GM21737 (cell line): ENCODE measurements around the gene CHST10.
"Not testable (repeated sequence)": the region's sequence is repeated elsewhere in the genome, so short reads cannot be mapped to it uniquely, and the experiment has no call there.

Source experiments
- ATAC-seq: cut with Tn5 transposase; IDR thresholded peaks from one replicate; pipeline ENCODE4 v1.9.1; 2021; ENCODE audit warnings: mild to moderate bottlenecking, moderate library complexity; ENCODE audit not compliant: unreplicated experiment

The CHST10 gene

DNA sequence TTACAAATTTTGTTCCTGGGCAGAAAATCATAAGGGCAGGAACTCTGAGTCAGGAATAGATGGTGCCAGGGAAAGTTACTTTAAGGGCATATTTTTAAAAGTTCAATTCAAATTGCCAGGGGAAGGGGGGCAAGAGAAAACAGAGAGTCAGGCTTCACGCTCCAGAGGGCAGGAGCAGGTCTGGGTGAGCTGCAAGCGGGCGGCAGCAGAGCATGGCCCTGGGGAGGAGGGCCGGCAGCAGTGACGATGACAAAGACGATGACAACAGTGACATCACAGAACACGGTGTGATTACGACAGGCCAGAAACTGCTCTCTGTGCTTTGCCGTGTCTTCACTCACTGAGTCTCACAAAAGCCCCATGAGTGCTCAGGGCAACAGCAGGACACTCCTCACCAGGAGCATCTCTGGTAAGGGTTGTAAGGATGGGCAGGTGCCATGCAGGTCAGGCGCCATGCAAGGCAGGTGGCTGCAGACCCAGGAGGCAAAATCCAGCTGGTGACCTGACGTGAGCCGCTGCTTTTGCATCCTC lies 23.3 kb downstream of the CHST10 start:
- peak; percentile 48 for ATAC-seq

DNA sequence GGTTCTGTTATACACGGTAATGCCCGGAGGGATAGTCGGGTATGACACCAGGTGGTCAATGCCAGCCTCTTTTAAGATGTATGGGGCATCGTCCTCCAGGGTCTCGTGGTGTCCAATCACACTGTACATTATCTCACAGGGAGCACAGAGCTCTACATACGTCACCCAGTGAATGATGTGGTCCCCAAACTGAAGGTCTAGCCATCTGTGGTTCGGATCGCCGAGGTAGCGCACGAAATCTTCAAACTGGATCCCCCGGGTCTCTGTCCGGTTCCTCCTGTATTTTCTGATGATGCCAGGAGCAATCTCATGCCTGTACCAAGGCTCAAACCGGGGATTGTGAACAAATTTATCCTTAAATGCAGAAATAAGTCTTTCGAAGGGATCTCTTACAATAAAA lies 24.1 kb downstream of the CHST10 start:
- ATAC-seq, result no peak

DNA sequence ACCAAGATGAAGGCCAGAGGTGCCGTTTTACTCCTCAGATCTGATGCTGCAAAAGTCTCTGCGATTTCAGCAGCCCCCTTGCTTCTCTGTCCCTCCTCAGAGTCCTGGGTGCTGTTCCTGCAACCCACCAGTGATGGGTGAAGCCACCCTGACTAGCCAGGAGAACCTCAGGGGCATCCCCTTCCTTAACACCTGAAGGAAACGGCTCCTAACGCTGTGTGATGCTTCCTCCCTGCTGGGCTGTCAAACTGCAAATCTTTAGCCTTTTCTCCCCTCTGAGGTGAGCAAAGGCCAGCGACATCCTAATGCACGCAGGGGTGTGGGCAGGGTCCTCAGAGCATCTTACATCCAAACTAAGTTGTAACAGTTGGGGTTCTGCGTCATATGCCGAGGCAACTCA lies 24.8 kb downstream of the CHST10 start:
- ATAC-seq, result no peak

DNA sequence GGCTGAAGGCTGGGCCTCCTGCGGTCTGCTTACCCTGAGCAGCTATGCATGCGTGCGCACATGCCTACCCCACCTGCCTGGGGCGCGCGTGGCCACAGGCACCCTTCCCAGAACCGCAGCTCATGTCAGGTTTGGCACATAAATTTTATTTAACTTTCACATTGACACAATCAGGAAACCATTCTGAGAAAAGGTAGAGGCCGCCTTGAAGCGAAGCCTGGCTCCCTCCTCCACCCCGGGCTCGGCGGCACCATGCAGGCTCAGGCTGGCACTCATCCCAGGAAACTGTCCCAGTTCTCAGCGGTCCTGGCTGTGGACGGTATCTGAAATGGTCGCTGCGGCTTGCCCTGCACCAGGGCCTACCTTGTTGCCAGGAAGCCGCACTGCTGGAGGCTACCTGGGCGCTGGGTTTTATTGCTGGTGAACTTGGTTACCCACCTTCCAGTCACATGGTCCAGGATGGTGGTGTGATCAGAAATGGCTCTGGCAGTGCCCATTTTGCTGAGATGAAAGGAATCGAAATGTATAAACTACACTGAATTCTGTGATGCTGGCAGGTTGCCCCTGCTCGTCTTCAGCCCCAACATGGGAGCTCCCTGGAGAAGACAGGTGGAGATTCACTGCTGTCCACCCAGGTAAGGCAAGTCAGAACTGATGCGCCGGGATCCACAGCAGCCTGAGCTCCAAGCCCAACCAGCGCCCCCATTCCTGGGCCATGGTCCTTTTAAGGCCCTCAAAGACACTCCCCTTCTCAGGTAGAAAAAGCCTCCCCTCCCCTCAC lies 25.5 kb downstream of the CHST10 start:
- no peak for ATAC-seq

DNA sequence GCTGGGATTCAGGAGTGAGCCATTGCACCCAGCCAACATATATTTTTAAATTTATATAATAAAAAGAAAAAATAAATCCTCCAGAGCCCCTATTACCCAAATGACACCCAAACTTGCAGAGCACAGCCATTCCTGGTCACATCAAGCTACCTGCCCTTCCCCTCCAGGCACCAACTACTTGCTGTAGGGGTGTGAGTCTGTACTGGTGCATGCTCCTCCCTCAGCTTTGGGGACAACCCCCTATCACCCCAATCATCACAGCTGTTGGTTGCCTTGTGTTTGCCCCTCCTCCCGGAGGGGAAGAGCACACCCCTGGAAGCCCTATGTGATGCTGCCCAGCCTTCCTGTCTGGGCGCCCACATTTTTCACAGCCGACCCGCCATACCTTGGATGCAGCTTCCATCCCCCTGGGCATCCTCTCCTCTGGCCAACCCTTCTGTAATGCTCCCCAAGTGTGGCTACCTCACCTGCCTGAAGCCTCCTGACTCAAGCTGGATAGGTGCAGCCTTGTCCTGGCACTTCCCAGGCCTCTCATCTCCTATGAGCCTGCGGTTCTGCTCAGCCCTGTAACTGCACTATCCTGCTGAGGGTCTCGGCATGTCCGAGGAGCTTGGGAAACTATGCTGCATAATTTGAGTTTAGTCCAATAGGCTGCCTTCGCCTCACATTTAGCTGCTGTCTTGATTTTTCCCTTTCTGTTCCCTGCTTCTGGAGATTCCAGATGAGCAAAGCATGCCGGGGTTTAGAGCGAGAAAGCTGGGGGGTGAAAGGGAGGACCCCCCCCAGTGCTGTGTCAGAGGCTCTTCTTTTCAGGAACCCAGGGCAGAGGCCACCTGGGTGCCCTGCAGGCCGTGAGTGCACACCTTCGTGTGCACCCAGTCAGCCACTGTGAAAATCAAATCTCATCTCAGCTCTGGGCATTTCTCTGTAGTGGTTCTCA lies 27.2 kb downstream of the CHST10 start:
- no peak for ATAC-seq

DNA sequence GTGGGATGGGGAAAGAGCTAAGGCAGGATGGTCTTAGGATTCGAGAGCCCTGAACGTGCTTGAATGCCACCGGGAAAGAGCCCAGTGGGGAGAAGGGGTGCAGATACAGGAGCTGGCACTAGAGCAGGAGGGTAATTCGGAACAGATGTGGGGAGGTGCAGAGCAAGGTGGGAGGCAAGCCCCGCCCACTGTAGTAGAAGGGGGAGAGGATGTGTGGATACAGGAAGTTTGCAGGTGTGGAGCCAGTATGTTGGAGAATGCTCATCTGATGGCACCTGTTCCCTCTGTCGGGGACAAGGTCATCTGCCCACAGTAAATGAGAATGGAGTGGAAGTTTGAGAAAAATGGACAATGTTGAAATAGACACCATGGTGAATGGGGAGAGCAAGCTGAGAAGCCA lies 28.8 kb downstream of the CHST10 start:
- ATAC-seq, result no peak

DNA sequence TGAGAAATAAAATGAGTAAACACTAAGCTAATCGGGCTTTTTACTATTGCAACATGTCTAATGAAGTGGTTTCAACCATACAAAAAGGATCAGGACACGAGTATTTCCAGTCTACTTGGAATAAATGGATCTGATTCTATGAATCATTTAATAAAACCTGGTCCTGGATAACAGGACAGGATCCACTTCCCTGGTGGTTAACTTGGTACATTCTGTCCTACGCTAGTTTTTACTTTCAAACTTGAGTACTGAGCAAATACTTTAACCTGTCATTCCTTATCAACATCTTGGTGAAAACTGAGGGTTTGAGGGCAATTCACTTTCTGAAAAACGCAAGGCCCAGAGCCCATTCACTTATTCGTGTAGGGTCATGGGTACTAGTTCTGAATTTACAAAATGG lies 33.5 kb downstream of the CHST10 start:
- no peak for ATAC-seq

DNA sequence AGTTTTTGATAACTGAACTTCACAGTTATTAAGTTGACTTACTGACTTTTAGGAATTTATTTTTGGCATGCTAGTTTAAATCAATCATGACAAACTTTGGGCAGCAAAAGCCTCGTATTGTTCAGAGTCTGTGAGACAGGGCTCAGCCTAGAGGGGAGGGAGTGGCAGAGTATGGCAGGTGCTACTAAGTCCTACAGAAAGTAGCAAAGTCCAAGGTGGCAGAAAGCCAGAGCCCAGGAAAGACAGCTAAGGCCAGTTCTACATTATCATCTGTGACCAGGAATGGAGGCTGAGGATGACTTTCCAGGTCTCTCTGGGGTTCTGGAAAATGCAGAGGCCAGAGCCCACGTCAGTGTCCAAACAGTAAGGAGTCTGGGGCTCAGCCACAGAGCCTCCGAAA lies 34.2 kb downstream of the CHST10 start:
- ATAC-seq, result no peak

DNA sequence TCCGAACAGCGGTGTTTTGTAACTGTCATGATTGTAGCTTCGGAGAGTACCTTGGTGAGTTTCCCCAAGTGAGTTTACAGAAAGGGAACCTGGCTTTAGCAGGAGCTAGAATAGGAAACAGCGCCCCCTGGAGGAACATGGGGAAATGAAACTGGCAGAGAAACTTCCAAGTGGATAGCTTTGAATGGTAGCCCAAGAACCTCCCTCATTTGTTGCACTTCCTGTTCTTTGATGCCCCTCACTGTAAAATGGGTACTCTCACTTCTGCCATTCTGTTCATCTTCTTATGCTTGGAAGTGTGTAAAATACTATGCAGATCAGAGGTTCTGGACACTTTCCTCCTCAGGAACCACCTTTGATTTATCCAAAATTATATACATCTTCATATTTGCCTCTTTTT lies 36.2 kb downstream of the CHST10 start:
- ATAC-seq, result no peak

DNA sequence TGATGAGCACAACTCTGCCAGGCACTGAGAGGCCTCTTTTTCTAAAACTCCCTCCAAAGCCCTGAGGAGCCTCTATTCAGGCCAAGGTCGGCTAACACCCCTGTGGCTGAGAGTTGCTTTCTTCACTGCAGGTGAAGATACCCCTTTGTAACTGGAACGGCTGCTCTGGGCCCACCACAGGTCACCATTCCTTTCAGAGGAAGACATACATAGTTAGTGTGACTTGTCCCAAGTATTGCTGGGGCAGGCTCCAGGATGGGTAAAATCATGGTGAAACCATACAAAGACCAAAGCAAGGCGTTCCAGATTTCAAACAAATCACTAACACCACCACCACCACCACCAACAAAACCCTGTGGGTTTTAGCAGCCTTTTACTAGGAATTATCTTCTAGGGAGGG lies 36.8 kb downstream of the CHST10 start:
- ATAC-seq, result no peak

DNA sequence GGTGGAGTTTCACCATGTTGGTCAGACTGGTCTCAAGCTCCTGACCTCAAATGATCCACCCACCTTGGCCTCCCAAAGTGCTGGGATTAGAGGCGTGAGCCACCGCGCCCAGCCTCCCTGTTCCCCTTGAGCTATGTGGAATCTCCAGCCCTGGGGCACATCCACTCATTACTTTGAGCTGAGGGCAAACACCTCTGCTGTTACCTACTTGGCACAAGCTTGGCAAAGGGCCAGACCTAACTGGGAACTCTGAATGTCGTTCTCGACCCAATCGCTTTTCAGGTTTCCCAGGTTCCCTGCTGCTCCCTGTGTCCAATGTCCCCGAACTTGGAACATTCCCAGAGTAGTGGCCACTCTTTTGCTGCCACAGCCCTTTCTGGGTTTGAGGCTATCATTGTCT lies 40.6 kb downstream of the CHST10 start:
- no peak for ATAC-seq

DNA sequence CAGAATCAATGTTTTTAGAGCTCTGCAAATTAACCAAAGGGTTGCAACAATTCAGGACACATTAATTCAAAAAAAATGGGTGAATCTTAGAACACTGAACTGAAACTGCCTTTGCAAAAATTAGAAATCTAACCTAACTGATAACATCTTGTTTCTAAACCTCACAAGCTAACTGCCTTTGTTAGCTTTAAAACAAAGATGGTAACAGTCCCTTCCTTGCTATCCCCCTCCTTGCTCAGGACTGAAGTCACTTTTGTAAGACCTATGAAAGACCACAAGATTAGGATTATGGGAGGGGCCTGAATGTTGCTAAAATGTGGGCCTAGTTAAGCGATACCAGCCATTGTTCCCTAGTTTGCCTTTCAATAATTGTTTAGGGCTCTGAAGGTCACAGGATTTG lies 50.3 kb downstream of the CHST10 start:
- no peak for ATAC-seq

DNA sequence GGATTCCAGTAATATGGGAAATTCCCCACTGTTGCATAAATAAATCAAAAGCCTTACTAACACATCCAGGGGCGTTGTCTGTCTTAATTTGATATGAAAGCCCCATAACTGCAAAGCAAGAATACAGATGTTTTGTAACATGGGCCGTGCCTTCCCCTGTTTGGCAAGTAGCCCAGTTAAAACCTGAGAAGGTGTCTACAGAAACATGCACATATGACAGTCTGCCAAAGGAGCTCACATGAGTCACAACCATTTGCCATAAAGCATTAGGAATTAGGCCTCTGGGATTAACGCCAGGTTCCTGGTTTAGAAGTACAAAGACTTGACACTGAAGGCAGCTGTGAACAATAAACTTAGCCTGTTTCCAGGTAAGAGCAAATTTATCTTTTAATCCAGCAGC lies 52.0 kb downstream of the CHST10 start:
- no peak for ATAC-seq

DNA sequence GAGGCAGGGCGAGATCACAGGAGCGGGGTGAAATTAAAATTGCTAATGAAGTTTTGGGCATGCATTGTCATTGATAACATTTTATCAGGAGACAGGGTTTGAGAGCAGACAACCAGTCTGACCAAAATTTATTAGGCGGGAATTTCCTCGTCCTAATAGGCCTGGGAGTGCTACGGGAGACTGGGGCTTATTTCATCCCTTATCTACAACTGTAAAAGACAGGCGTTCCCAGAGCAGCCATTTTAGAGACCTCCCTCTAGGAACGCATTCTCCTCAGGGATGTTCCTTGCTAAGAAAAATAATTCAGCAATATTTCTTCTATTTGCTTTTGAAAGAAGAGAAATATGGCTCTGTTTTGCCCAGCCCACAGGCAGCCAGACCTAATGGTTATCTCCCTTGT lies 55.2 kb downstream of the CHST10 start:
- not testable (repeated sequence) for ATAC-seq

DNA sequence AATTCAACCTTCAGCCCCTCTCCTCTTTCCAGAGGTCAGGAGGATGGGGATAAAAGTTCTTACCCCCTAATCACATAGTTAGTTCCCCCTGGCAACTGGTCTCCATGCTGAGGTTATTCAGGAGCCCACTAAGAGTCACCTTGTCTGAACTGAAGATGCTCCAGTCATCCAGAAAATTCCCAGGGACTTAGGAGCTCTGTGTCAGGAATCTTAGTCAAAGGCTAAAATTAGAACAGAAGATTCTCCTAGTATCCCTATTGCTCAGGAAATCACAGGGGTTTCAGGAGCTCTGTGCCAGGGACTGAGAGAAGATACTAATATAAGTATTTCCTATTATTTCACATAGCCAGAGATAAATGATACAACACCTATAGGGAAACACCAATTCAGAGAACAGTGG lies 57.9 kb downstream of the CHST10 start:
- ATAC-seq, result no peak

DNA sequence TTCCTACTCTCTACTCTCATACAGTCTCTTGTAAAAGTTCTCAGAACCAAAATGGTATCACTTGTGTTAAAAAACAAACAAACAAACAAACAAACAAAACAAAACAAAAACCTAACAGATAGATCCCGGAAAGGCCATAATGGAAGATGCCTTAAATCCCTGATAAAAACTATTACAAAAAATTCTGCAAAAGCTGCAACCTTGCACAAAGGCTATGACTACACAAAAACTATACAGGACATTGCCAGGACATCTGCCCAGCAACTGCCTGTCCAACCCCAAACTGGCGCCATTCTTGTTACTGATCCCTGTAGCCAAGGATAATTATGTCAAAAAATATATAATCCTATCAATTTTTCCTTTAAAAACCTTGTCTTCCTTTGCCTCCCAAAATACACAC lies 58.9 kb downstream of the CHST10 start:
- ATAC-seq, result no peak

DNA sequence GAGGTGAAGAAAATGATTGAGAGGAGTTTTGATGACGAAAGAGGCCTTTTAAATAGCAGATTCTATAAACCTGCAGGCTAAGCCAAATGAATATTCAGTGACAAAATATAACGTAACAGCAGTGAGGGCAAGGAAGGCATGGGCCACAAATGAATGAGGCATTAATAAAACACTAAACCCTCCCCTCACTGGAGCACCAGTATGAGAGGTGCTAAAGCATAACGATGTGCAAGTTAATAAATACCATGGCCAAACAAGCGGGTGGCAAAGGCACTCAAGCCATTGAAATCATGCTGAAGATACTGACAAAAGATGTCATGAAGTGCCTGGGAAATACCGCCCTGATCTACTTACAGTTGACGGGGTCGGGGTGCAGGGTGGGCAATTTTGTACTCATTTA lies 64.9 kb downstream of the CHST10 start:
- no peak for ATAC-seq

DNA sequence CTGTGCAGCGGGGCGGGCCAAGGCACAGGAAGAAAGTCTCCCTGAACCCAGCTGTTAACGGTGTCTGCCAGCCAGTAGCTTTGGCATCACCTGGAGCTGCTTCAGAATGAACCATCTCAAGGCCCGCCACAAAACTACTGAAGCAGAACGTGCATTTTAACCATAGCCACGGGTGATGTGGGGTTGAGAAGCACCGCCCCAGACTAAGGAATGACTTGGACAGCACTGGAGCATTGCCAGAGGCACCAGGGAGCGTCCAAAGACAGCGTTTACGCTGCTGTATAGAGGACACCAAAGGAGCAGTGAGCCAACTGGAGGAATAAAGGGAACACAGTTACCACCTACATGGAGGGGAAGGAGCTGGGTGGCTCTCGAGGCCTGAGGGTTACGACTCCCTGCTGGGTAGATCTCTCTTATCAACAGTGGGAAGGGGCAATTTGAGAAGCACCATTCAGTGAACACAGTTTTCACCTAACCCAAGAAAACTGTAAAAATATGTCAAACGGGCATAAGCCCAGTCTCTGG lies 66.7 kb downstream of the CHST10 start:
- ATAC-seq, result no peak

DNA sequence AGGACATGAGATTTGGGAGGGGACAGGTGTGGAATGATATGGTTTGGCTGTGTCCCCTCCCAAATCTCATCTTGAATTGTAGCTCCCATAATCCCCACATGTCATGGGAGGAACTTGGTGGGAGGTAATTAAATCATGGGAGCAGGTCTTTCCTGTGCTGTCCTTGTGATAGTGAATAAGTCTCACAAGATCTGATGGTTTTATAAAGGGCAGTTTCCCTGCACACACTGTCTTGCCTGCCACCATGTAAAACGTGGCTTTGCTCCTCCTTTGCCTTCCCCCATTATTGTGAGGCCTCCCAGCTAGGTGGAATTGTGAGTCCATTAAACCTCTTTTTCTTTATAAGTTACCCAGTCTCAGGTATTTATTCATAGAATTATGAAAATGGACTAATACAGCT lies 72.3 kb downstream of the CHST10 start:
- ATAC-seq, result not testable (repeated sequence)

DNA sequence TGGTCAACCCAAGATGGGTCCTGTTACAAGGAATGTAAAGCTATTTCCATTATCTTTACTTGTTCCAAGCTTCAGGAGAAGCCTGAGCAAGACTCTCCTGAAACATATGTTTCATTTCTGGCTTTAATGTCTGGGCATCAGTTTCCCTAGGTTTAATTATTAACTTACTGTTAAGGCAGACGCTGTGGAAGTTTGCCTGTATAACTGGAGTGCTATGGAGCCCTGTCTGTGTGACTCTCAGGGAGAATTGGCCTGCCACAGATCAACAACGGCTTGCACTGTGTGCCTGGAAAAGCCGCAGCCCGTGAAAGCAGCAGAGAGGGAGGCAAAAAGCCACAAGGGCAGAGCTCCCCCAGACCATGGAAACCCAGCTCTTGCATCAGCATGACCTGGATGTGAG lies 73.0 kb downstream of the CHST10 start:
- ATAC-seq, result no peak

DNA sequence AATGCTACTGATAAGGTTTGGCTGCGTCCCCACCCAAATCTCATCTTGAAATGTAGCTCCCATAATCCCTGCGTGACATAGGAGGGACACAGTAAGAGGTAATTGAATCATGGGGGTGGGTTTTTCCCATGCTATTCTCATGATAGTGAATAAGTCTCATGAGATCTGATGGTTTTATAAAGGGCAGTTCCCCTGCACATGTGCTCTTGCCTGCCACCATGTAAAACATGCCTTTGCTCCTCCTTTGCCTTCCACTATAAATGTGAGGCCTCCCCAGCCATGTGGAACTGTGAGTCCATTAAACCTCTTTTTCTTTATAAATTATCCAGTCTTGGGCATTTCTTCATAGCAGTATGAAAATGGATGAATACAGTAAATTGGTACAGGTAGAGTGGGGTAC lies 75.0 kb downstream of the CHST10 start:
- not testable (repeated sequence) for ATAC-seq
